ENCODE results near the gene CMTM8.

CMTM8 gene

GRCh38 chr3:32347343-32348125 lies 109.1 kb downstream of the CMTM8 start:
- no peak for DNase-seq

- no peak for DNase-seq
Measured at GRCh38 chr3:32349184-32349583, 110.7 kb downstream of the CMTM8 start.

GRCh38 chr3:32352563-32352962 lies 114.1 kb downstream of the CMTM8 start:
- DNase-seq: no peak

- DNase-seq: no peak
Measured at GRCh38 chr3:32353351-32353750, 114.9 kb downstream of the CMTM8 start.

GRCh38 chr3:32354362-32354778 lies 115.9 kb downstream of the CMTM8 start:
- DNase-seq: no peak

GRCh38 chr3:32355751-32356291 lies 117.3 kb downstream of the CMTM8 start:
- DNase-seq: no peak

GRCh38 chr3:32359766-32360492 lies 121.4 kb downstream of the CMTM8 start:
- DNase-seq: no peak

GRCh38 chr3:32360493-32360827 lies 122.0 kb downstream of the CMTM8 start:
- no peak for DNase-seq

GRCh38 chr3:32366638-32367397 lies 128.3 kb downstream of the CMTM8 start:
- no peak for DNase-seq

GRCh38 chr3:32367442-32367841 lies 129.0 kb downstream of the CMTM8 start:
- no peak for DNase-seq

- no peak for DNase-seq
Measured at GRCh38 chr3:32371461-32372212, 133.2 kb downstream of the CMTM8 start.

GRCh38 chr3:32372213-32372490 lies 133.7 kb downstream of the CMTM8 start:
- no peak for DNase-seq

- no peak for DNase-seq
Measured at GRCh38 chr3:32373276-32373675, 134.8 kb downstream of the CMTM8 start.

GRCh38 chr3:32373844-32374243 lies 135.4 kb downstream of the CMTM8 start:
- DNase-seq: no peak

GRCh38 chr3:32374788-32375595 lies 136.5 kb downstream of the CMTM8 start:
- peak; percentile 26 for DNase-seq

- DNase-seq: no peak
Measured at GRCh38 chr3:32375596-32375930, 137.1 kb downstream of the CMTM8 start.

- DNase-seq: no peak
Measured at GRCh38 chr3:32376115-32376514, 137.6 kb downstream of the CMTM8 start.

GRCh38 chr3:32379831-32380500 lies 141.5 kb downstream of the CMTM8 start:
- DNase-seq: no peak

- DNase-seq: no peak
Measured at GRCh38 chr3:32381922-32382321, 143.4 kb downstream of the CMTM8 start.

GRCh38 chr3:32383136-32383711 lies 144.7 kb downstream of the CMTM8 start:
- DNase-seq: no peak

GRCh38 chr3:32384938-32385337 lies 146.5 kb downstream of the CMTM8 start:
- DNase-seq: no peak

Measured in activated CD4-positive, alpha-beta T cell treated with anti-CD3 and anti-CD28 coated beads for 1 hour (primary cell).